ENCODE data around the gene POLD1. TPM values are rescaled to one million over a fixed set of nuclear protein-coding genes. Genes with fewer than 3 reads are reported as not detected.
"Not testable (repeated sequence)": the region's sequence is repeated elsewhere in the genome, so short reads cannot be mapped to it uniquely, and the experiment has no call there.

Gene POLD1
- total RNA-seq, 1 donor from 2014 or later = 39.5 TPM

DNA sequence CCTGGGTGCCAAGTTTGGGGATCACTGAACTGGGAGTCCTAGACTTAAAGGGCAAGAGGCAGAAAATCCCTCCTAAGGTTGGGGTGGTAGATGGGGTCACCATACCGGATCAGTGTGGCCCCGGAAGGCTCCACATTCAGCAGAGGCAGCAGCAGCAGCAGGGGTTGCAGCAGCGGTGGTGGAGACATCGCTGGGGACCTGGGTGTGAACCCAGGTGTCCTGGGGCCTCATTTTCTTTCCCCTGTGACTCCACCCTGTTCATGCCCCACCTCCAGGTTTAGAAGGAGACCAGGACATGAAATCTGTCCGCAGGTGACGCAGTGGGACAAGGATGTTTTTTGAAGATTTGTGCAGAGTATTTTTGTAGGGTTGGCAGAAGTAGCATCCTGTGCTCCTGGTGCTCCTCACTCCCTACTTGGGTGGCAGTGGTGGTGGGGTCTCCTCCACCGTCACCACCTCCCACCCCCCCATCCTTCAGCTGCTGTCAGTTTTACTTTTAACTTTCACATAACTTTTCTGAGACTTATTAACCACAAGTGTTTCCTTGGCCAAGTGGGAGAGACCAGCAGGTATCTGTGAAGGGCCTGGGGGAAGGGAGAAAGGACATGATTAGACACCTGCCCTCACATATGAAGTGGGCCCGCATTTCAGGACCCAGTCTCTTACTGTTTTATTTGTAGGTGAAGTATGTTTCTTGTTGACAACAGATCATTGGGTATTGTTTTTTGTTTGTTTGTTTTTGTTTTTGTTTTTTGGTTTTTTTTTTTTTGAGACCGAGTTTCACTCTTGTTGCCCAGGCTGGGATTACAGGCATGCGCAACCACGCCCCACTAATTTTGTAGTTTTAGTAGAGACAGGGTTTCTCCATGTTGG, 18.5 kb upstream of the POLD1 start, which contains the start of gene NAPSA:
NAPSA (minus strand) TSS at position 206 of the 873 bp plus-strand sequence; CDS start at position 188, 18 bp downstream.
- no peak for DNase-seq (ENCODE audit: low read depth in 2 of 2)

DNA sequence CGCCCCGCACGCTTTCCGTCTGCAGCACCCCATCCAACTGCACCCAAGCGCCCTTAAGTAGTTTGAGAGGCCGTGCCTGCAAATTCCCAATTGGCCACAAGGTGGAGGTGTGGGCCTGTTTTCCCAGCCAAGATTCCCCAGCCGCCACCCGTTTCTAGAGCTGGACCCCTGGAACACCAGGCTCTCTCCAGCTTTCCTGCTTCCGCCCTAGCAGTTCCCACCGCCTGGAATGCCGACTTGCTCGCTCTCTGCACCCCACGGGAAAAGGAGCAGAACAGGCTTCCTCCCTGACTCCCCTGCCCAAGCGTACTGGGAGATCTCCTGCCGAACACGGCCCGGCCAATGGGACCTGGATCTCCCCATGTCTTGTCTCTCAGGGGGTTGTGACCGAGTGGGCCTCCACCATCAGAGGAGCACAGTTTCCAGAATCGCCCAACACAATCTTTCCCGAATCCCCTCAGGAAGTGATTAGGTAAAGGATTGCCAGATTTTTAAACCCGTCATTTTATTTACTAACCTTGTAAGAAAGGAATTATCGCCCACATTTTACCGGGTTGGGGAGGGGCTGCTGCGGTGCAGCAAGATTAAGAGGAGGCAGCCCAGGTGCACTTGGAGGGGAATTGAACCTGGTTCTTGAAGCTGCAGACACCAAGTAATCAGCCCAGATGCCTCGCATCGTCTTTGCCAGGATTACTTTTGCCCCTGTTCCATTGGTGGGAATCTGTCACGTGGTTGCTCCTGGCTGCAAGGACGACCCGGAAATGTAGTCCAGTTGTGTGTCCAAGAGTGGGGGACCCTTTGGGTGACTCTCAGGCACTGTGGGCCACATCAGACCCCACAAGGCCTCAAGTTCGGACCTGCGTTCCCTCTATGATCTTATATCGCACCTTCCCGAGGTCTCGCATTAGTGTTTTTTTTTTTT, 15.2 kb upstream of the POLD1 start:
- peak; percentile 84 to 85 for DNase-seq (ENCODE audit: low read depth in 2 of 2)

DNA sequence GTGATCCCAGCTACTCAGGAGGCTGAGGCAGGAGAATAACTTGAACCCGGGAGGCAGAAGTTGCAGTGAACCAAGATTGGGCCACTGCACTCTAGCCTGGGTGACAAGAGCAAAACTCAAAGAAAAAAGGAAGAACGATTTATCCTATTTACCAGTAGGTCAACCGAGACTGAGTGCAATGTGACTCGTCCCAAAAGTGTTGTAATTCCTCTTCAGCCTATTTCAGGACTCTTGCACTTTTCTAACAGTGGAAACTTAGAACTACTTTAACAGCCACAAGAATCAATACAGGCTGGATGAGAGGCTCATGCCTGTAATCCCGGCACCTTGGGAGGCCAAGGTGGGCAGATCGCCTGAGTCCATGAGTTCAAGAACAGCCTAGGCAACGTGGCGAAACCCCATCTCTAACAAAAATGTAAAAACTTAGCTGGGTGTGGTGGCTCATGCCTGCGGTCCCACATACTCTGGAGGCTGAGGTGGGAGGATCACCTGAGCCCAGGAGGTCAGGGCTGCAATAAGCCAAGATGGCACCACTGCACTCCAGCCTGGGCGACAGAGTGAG, 12.2 kb upstream of the POLD1 start:
- DNase-seq (ENCODE audit: low read depth in 2 of 2) = no peak

DNA sequence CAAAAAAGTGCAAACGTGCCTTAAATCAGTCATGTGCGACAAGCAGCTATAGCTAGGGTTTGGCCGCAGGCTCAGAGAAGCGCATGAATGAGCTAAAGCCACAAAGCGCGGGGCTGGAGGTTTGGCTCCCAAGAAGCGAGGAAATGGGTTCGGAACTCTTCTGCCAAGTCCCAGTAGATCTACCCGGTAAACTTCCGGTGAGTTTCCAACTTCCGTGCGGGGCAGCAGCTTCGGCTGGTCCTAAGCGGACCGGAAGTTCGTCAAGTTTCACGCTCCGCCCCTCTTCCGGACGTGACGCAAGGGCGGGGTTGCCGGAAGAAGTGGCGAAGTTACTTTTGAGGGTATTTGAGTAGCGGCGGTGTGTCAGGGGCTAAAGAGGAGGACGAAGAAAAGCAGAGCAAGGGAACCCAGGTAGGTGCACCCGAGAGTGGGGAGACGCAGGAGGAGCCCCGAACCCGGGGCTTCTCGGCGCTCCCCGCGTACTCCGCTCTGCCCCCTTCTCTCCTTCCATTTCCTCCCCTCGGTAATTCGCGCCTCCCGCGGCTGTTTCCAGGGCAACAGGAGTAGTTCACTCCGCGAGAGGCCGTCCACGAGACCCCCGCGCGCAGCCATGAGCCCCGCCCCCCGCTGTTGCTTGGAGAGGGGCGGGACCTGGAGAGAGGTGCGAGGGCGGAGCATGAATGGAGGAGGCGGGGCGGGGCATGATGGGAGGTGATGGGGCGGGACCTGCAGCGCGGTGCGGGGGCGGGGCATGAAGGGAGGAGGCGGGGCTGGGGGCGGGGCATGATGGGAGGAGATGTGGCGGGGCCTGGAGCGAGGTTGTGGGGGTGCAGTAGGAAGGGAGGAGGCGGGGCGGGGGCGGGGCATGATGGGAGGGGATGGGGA, 7.7 kb upstream of the POLD1 start, which contains the start of gene NR1H2:
NR1H2 (plus strand) TSS at position 292 of the 885 bp plus-strand sequence. CDS start 1,149 bp downstream, outside the sequence.
- DNase-seq (ENCODE audit: low read depth in 2 of 2) = peak; percentile 99

DNA sequence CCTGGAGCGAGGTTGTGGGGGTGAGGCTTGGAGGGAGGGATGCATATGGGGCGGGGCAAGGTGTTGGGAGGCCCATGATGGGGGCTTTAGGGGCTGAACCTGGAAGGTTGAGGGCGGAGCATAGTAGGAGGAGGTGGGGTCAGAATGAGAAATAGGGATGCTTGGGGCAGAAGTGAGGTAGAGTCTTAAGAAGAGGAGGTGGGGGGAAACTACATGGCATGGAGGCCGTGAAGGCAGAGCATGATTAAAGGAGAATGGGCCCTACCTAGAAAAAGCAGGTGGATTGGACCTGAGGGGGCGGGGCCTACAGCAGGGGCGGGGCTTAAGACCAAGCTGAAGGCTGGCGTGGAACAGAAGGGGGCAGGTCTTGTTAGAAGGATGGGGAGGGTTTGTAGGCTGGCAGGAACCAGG, 7.1 kb upstream of the POLD1 start:
- no peak for DNase-seq (ENCODE audit: low read depth in 2 of 2)

DNA sequence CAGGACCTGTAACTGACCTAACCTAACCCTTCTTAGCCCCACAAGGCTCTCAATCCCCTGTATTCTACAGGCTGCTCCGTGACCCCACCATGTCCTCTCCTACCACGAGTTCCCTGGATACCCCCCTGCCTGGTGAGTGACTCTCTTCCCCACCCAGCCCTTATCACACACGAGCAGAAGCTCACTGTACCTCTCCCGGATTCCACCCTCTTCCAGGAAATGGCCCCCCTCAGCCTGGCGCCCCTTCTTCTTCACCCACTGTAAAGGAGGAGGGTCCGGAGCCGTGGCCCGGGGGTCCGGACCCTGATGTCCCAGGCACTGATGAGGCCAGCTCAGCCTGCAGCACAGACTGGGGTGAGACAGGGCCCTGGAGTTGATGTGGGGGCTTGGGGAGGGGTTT, 6.6 kb upstream of the POLD1 start:
- DNase-seq (ENCODE audit: low read depth in 2 of 2) = no peak

DNA sequence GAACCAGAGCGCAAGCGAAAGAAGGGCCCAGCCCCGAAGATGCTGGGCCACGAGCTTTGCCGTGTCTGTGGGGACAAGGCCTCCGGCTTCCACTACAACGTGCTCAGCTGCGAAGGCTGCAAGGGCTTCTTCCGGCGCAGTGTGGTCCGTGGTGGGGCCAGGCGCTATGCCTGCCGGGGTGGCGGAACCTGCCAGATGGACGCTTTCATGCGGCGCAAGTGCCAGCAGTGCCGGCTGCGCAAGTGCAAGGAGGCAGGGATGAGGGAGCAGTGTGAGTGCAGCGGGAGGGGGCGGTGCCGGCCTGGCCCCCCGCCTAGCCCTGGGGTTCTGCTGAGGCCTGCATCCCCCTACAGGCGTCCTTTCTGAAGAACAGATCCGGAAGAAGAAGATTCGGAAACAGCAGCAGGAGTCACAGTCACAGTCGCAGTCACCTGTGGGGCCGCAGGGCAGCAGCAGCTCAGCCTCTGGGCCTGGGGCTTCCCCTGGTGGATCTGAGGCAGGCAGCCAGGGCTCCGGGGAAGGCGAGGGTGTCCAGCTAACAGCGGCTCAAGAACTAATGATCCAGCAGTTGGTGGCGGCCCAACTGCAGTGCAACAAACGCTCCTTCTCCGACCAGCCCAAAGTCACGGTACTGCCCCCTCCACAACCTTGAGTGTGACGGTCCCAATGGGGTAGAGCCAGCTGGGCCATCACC, 5.8 kb upstream of the POLD1 start:
- DNase-seq (ENCODE audit: low read depth in 2 of 2) = no peak

DNA sequence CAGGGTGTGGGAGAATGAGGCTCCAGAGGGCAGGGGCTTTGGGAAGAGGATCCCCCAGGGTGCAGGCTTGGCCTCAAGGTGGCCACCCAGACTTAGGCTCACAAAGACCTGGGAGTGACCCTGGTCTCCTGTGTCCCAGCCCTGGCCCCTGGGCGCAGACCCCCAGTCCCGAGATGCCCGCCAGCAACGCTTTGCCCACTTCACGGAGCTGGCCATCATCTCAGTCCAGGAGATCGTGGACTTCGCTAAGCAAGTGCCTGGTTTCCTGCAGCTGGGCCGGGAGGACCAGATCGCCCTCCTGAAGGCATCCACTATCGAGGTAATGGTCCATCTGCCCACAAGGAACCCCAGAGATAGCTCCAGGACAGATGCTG, 5.3 kb upstream of the POLD1 start:
- no peak for DNase-seq (ENCODE audit: low read depth in 2 of 2)

DNA sequence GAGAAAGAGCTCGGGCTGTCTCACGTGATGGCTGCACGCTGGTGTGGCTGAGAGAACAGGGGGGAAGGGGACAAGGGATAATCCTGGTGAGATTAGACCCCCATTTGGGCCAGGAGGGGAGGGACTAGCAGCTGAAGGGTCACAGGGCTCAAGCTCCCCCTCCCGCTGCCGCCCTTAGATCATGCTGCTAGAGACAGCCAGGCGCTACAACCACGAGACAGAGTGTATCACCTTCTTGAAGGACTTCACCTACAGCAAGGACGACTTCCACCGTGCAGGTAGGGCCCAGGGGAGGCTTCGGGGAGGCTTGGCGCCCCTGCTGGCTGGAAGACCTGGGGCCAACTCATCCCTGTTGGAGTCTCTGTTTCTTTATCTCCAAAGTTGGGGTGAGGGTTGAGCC, 4.5 kb upstream of the POLD1 start:
- no peak for DNase-seq (ENCODE audit: low read depth in 2 of 2)

DNA sequence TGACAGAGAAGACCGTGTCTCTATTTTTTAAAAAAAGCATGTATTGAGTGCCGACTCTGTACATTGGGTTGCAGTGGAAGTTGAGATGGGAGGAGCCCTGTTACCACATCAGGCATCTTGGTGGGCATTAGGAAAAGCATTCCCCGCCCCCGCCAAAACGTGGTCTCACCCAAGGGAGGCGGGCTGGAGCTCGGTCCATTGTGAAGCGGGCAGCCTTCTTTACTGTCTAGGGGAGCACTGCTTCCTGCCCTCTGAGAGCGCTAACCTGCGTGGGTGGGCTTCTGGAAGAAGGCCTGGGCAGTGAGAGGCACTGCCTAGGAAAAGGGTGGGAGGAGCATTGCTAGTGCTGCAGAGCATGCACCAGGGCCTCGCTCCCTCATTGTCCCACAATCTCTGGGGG, 4.0 kb upstream of the POLD1 start:
- DNase-seq (ENCODE audit: low read depth in 2 of 2) = no peak

DNA sequence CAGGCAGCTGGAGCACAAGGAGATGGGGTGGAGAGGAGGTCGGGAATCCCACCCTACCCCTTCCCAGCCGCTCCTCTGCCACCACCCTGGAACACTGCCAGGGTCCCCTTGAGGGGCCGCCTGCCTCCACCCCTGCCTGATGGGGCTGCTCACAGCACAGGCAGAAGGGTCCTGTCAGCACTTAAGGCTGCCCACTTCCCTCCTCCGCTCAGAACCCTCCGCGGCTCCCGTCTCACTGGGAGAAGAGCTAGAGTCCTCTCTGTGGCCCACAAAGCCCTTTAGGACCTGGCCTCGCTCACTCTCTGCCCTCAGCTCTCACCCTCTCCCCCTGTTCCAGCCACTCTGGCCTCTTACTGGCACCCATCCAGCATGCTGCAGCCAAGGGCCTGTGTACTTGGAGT, 3.4 kb upstream of the POLD1 start:
- DNase-seq (ENCODE audit: low read depth in 2 of 2) = no peak

DNA sequence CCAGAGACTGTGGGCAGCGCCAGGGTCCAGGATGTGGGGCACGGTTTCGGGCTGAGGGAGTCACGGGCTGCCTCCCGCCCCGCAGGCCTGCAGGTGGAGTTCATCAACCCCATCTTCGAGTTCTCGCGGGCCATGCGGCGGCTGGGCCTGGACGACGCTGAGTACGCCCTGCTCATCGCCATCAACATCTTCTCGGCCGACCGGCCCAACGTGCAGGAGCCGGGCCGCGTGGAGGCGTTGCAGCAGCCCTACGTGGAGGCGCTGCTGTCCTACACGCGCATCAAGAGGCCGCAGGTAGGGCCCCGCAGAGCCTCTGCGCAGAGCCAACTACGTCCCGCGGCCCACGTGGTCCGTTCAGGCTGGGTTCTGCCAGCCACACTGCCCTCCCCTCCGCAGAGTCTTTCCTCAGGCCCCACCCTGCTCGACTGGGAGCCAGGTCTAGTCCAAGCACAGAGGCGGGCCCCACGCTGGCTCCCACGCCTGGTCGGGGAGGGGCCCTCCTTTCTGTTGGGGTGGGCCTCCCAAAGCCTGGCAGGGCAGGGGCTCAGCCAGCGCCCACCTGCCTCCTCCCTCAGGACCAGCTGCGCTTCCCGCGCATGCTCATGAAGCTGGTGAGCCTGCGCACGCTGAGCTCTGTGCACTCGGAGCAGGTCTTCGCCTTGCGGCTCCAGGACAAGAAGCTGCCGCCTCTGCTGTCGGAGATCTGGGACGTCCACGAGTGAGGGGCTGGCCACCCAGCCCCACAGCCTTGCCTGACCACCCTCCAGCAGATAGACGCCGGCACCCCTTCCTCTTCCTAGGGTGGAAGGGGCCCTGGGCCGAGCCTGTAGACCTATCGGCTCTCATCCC, 2.0 kb upstream of the POLD1 start:
- DNase-seq (ENCODE audit: low read depth in 2 of 2) = no peak

DNA sequence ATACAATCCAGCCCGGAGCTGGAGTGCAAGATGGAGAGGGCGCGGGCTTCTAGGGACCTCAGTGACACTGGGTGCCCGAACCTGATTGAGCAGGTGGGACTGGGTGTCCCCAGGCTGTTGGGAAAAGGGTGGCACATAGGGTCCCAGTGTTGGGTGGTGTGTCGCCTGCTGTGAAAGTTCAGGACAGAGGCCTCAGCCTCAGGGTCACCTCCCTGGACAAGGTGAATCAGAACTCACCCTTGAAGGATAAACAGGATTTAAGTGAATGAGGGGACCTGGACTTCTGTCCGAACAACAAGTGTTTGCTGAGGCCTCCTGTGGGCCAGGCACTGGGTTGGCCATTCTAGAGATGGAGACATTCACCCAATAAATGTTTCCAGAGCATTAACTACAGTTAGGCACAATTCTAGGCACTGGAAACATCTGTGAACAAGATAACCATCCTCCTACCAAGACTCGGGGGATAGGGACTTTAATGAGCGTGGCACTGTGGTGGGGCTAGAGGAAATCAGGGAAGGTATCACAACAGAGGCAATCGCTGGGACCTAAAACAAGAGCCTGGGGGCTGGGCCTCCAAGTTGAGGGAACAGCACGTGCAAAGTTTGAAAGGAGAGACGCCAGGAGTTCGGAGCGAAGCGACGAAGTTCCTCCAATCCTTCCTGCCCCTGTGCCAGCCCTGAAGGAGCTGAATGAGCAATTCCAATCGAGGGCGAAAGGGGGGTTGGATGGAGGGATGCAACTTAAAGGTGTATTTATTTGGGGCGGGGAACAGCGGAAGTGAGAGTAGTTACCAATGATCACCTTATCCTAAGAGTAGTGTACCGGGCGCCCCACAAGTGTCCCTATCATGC, 921 bp upstream of the POLD1 start:
- DNase-seq (ENCODE audit: low read depth in 2 of 2) = no peak

DNA sequence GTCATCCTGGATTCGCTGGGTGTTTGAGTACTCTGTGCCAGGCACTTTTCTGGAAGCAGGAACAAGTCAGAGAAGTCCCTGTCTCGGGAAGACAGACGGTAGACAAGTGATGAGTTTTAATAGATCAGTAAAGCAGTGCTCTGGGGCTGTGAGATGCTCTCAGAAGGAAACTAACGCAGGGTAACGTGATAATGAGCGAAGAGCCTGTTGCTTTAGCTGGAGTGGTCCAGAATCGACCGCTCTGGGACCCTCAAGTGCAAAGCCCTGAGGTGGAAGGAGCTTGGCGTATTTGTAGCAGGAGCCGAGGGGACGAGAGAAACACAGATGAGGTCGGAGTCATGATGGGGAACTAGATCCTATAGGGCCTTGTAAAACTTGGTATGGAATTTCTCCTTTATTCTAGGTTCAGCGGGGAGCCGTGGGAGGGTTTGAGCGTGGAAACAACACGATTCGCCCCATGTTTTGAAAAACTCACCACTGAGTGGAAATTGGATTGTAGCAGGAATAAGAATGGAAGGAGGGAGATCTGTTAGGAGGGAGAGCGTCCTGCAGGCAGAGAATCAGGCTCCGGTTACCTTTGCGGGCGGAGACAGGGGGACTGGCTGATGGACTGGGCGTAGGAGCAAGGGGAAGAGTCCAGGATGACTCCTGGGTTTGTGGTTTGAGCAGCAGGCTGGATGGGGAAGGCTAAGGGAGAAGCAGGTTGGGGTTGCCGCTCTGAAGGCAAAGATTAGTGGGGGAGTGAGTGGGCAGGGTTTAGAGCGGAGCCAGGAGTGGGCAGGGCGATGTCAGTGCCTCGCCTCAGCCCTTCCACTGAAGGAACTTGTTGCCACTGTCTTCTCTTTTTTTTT, 763 bp downstream of the POLD1 start:
- no peak for DNase-seq (ENCODE audit: low read depth in 2 of 2)

DNA sequence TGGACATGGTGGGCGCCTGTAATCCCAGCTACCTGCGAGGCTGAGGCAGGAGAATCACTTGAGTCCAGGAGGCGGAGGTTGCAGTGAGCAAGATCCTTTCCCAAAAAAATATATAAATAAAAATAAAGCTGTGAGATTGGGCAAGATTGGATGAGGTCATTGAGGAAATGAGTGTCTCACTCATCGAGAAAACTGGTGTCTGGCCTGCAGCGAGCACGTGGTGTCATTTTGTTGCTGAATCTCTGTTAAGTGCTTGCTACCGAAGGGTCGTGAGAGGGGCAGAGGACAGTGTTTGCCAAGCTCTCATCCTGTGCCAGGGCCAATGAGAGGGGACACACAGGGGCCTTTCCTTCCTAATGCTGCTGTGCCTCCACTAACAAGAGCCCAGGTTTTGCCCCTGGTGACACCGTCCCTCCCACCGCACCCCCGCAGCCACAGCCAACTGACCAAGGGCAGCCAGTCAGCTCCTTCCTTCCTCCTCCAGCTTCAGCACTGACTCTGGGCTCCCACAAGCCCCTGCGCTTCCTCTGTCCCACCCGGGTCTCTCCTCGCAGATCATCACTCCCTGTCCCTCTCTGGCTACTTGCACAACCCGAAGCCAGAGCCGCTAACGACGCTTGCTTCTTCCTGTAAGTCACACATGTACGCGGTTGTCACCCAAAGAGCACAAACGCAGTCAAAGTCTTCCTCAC, 3.2 kb downstream of the POLD1 start:
- DNase-seq (ENCODE audit: low read depth in 2 of 2) = peak; percentile 55 to 69

DNA sequence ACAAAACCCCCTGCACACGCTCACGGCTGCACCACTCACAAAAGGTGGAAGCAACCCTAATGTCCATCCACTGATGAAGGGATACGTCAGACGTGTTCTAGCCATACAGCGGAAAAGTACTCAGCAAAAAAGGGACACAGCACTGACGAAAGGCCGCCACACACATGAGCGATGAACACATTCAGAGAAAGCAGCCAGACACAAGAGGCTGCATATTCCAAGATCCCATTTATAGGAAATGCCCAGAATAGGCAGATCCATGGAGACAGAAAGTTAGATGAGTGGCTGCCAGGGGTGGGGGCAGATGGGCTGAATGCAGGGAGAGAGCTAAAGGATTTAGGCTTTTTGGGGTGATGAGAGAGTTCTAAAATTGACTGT, 3.7 kb downstream of the POLD1 start:
- peak in 1 of 2 donors; percentile 39 for DNase-seq (ENCODE audit: low read depth in 2 of 2)

DNA sequence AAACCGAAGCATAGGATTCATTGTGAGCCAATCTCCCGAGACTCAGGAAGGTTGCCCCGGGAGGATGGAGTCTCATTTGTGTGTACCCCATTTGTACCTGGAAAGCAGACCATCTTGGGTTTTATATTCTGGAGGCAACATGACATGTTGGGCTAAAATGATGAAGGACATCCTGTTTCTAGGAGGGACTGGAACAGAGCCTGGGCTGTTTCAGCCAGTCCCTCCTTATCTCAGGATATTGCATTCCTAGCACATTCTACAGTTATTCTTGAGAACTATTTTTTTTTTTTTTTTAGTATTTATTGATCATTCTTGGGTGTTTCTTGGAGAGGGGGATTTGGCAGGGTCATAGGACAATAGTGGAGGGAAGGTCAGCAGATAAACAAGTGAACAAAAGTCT, 6.1 kb downstream of the POLD1 start:
- not testable (repeated sequence) for DNase-seq (ENCODE audit: low read depth in 2 of 2)

Measured in lung microvascular endothelial cell (primary cell).